NCI-H82 (cell line): ENCODE measurements around the gene CENATAC.
"Not testable (repeated sequence)": the region's sequence is repeated elsewhere in the genome, so short reads cannot be mapped to it uniquely, and the experiment has no call there.

Experiments
- DNase-seq: peaks from one replicate; lab custom pipeline; 2025; lab: John Stamatoyannopoulos, UW

Gene CENATAC

GRCh38 chr11:119026970-119027369 lies 29.0 kb downstream of the CENATAC start:
- no peak for DNase-seq

- no peak for DNase-seq
Observed at GRCh38 chr11:119027561-119028345, 29.8 kb downstream of the CENATAC start.

DNA sequence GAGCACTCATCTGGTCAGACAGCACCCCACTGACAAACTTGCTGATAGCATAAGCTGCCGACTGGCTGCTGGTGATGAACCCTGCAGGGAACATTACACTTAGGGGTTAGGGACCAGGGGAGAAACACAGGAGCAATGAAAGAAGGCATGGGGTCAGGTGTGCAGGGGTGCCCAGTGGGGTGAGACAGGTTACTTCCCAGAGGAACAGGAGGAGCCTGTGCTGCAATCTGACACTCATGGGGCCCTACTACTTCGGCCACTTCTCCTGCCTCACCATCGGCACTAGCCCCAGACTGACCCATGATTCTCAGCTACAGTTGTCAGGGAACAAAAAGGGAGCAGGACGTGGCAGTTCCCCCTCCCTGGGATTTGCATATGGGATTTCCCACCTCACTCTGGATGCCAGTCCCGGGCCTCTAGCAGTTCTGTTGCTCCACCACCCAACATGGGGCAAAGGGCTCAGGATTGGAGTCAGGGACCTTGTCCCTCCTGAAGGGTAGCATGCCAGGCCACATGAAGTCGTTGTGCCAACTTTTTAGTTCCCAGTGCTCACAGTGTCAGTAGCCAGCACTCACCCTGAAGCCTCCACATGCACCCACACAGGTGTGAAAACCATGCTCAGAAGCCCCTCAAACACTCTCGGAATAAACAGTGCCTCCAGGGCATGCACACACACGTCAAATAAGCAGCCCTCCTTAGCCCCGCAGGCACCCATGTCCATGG lies 30.6 kb downstream of the CENATAC start:
- no peak for DNase-seq

GRCh38 chr11:119029069-119029339 lies 31.1 kb downstream of the CENATAC start:
- DNase-seq: no peak

GRCh38 chr11:119029340-119030028 lies 31.5 kb downstream of the CENATAC start:
- DNase-seq: peak; percentile 60

GRCh38 chr11:119030029-119030328 lies 32.0 kb downstream of the CENATAC start:
- DNase-seq: no peak

DNA sequence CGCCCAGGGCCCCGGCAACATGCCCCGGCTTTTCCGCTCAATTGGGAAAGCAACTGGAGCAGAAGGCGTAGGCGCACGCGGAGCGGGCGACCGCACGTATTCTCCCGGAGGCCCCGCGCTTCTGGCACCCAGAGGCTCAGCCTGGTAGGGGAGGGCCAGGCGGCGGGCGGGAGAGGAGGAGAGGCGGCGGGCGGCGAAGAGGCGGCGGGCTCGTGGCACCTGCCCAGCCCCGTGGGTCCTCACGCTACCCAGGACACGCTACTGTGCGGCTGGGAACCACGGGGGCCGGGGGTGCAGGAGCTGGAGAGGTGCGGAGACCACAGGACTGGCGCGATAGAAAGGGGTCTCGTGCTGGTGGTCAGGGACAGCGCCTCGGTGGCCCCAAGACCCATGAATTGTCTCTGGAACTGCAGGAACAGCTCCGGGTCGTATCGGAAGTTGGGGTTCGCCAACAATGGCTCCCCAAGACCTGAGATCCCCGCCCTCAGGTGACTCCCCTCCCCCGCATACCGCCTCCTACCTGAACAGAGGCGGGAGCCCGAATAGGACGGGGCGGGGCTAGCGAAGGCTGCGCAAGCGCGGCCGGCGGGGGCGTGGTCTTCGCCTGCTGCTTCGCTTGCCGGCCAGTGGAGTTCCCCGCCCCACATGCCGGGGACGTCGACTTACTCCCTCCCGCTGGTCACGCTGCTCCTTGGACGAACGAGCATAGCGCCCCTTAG lies 32.5 kb downstream of the CENATAC start, which contains the start of gene SLC37A4:
TSS of gene SLC37A4 (minus strand) at position 549 of the 719 bp plus-strand sequence.
- peak; percentile 98 for DNase-seq

DNA sequence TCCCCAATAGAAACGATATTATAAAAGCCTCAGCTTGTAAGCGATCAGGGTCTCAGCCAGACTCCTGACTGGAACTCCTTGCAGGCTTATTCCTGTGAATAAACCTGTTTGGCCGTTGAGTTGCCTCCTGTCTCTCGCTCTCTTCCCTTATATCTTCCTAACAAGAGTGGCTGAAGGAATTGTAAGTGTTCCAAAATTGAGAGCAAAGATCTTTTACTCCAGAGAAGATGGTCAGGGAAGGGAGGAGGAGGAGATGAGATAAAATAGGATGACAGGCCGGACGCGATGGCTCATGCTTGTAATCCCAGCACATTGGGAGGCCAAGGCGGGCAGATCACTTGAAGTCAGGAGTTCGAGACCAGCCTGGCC lies 34.0 kb downstream of the CENATAC start:
- DNase-seq: no peak

- DNase-seq: not testable (repeated sequence)
Observed at GRCh38 chr11:119033421-119033820, 35.5 kb downstream of the CENATAC start.

DNA sequence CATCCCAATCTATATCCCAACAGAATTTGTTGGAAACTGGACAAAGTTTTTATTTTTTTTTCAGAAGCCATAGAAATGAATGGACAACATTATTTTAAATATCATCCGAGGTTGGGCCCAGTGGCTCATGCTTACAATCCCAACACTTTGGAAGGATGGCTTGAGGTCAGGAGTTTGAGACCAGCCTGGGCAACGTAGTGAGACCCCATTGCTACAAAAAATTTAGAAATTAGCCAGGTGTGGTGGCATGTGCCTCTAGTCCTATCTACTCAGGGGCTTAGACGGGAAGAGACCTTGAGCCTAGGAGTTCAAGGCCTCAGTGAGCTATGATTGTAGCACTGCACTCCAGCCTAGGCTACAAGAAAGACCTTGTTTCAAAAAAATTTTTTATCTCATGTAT lies 36.9 kb downstream of the CENATAC start:
- no peak for DNase-seq

DNA sequence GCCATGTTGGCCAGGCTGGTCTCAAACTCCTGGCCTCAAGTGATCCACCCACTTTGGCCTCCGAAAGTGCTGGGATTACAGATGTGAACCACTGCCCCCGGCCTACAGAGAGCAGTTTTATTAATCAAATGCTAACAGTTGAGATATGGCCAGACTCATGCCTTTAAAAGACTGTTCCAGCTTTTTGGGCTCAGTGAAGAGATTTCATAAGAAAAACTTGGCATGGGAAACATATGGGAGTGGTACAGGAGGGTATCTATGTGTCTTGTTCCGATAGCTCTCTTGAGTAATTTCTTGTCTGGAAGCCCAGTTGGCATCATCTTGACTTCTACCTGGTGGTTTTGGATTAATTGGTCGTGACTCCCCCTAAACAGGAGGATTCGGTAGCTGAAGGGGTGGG lies 40.9 kb downstream of the CENATAC start:
- DNase-seq: no peak

- peak; percentile 27 for DNase-seq
Observed at GRCh38 chr11:119039471-119039870, 41.5 kb downstream of the CENATAC start.

- no peak for DNase-seq
Observed at GRCh38 chr11:119041821-119042514, 44.0 kb downstream of the CENATAC start.

GRCh38 chr11:119042927-119043326 lies 45.0 kb downstream of the CENATAC start:
- DNase-seq: no peak

- DNase-seq: peak; percentile 23
Observed at GRCh38 chr11:119044708-119045107, 46.8 kb downstream of the CENATAC start.

DNA sequence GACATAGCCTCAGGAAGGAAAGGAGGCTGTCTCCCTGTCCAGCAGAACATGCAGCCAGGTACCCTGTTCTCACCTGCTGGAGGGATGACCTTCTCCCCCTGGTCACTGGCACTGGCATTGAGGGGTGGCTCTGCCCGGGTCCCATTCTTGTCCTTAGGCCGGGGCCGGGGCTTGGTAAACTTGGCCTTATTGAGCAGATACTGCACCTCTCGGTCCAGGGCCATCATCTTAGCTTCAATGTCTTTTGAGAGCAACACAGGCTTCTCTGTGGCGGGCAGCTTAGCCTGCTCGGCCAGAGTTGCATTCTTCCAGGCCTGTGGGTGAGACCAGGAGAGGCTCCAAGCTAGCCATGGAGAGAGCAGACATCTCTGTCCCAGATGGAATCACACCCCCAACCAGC lies 48.6 kb downstream of the CENATAC start:
- no peak for DNase-seq

- DNase-seq: no peak
Observed at GRCh38 chr11:119047205-119047604, 49.3 kb downstream of the CENATAC start.

DNA sequence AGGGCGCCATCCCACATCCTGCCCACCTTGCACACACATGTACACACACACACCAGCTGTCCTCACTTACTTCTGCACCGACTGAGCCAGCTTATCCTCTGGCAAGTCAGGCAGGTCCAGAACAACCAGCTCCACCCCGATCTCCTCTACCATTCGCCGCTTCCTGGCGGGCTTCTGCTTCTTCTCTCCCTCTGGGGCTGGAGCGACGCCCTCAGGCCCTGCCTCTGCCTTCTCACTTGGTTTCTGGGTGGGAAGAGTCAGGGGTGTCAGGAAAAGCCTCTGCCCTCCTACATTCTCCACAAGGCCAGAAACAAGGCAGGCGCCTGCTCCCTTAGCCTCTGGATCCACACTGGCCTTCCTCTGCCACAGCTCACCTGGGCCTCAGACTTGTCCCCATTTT lies 50.7 kb downstream of the CENATAC start:
- no peak for DNase-seq

DNA sequence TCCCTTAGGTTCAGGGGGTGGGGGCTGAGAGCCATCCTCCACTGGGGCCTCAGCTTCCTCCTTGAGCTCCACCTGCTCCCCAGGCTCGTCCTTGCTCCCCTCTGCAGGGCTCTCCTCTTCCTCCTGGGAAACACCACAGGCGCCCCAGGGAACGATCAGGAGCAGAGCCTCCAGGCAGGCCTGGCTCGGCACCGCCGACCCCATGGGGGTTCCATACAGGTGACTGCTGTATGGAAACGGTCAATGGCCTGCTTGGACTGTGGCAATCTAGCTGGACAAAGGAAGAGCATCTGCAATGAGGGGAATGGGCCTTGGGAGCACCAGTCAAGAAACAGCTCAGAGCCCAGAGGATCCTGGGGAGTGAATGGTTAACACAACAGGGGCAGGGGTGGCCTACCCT lies 51.1 kb downstream of the CENATAC start:
- no peak for DNase-seq

- no peak for DNase-seq
Observed at GRCh38 chr11:119051440-119052162, 53.7 kb downstream of the CENATAC start.

GRCh38 chr11:119052163-119052814 lies 54.4 kb downstream of the CENATAC start:
- no peak for DNase-seq
